H9 (cell line): ENCODE results near the gene ZNF445. TPM values are rescaled to one million over a fixed set of nuclear protein-coding genes. Genes with fewer than 3 reads are reported as not detected.
"Not testable (repeated sequence)": the region's sequence is repeated elsewhere in the genome, so short reads cannot be mapped to it uniquely, and the experiment has no call there.

Experiments
- DNase-seq: peaks from one replicate; pipeline ENCODE4 v3.0.0-alpha.2; 2017
- H2AFZ ChIP-seq: one replicate; pipeline ENCODE4 v1.6.1; 2013; ENCODE audit warnings: mild to moderate bottlenecking, low read length, control low read depth, moderate library complexity
- H2AK5ac ChIP-seq: 2 replicates; pipeline ENCODE4 v1.6.1; 2013; ENCODE audit warnings: low read length, control low read depth, mixed read lengths; ENCODE audit not compliant: insufficient read length
- H2BK120ac ChIP-seq: one replicate; pipeline ENCODE4 v1.6.1; 2013; ENCODE audit warnings: low read depth, mild to moderate bottlenecking, low read length, control low read depth, inconsistent platforms; ENCODE audit not compliant: poor library complexity, severe bottlenecking
- H2BK12ac ChIP-seq: 2 replicates; pipeline ENCODE4 v1.6.1; 2013; ENCODE audit warnings: low read length, control low read depth, mixed read lengths, low read depth; ENCODE audit not compliant: insufficient read length
- H2BK15ac ChIP-seq: 2 replicates; pipeline ENCODE4 v1.6.1; 2013; ENCODE audit warnings: low read depth, low read length, control low read depth
- H2BK20ac ChIP-seq: one replicate; pipeline ENCODE4 v1.6.1; 2013; ENCODE audit warnings: low read depth, mild to moderate bottlenecking, low read length, control low read depth, inconsistent platforms; ENCODE audit not compliant: poor library complexity, severe bottlenecking
- H2BK5ac ChIP-seq: 2 replicates; pipeline ENCODE4 v1.6.1; 2013; ENCODE audit warnings: low read length, control low read depth, mixed read lengths; ENCODE audit not compliant: insufficient read length
- H3K14ac ChIP-seq: 2 replicates; pipeline ENCODE4 v1.6.1; 2013; ENCODE audit warnings: low read length, control low read depth; ENCODE audit not compliant: insufficient read depth
- H3K18ac ChIP-seq: 2 replicates; pipeline ENCODE4 v1.6.1; 2013; ENCODE audit warnings: low read depth, mild to moderate bottlenecking, mixed read lengths, low read length, control low read depth; ENCODE audit not compliant: insufficient read length
- H3K23ac ChIP-seq: 2 replicates; pipeline ENCODE4 v1.6.1; 2013; ENCODE audit warnings: low read length, control low read depth, mixed read lengths, low read depth; ENCODE audit not compliant: insufficient read length
- H3K23me2 ChIP-seq: 2 replicates; pipeline ENCODE4 v1.6.1; 2013; ENCODE audit warnings: low read depth, mild to moderate bottlenecking, mixed read lengths, low read length, control low read depth; ENCODE audit not compliant: insufficient read length, poor library complexity, severe bottlenecking
- H3K27ac ChIP-seq: 2 replicates; pipeline ENCODE4 v1.5.1; 2013; ENCODE audit warnings: low read length, control low read depth, mixed read lengths, low read depth; ENCODE audit not compliant: insufficient read length
- H3K27me3 ChIP-seq: 2 replicates; pipeline ENCODE4 v1.6.1; 2013; ENCODE audit warnings: low read length, control low read depth, inconsistent platforms; ENCODE audit not compliant: insufficient read depth
- H3K4ac ChIP-seq: 2 replicates; pipeline ENCODE4 v1.6.1; 2013; ENCODE audit warnings: low read depth, mild to moderate bottlenecking, control low read depth, inconsistent platforms, low read length, moderate library complexity
- H3K4me1 ChIP-seq: 2 replicates; pipeline ENCODE4 v1.6.1; 2013; ENCODE audit warnings: low read length, control low read depth, inconsistent platforms; ENCODE audit not compliant: insufficient read depth
- H3K4me2 ChIP-seq: 2 replicates; pipeline ENCODE4 v1.6.1; 2013; ENCODE audit warnings: low read length, control low read depth, mixed read lengths; ENCODE audit not compliant: insufficient read length, insufficient read depth
- H3K56ac ChIP-seq: 2 replicates; pipeline ENCODE4 v1.6.1; 2013; ENCODE audit warnings: low read depth, mild to moderate bottlenecking, mixed read lengths, low read length, control low read depth; ENCODE audit not compliant: insufficient read length
- H3K79me1 ChIP-seq: 2 replicates; pipeline ENCODE4 v1.6.1; 2013; ENCODE audit warnings: low read depth, mild to moderate bottlenecking, moderate library complexity, low read length, control low read depth, inconsistent platforms; ENCODE audit not compliant: insufficient read depth, poor library complexity, severe bottlenecking
- H3K79me2 ChIP-seq: 2 replicates; pipeline ENCODE4 v1.6.1; 2013; ENCODE audit warnings: low read length, control low read depth, inconsistent platforms; ENCODE audit not compliant: insufficient read depth
- H3K9ac ChIP-seq: 2 replicates; pipeline ENCODE4 v1.6.1; 2013; ENCODE audit warnings: low read length, control low read depth, mixed read lengths; ENCODE audit not compliant: insufficient read length; ENCODE audit errors: extremely low read depth
- H3K9me3 ChIP-seq: one replicate; pipeline ENCODE4 v1.6.1; 2013; ENCODE audit warnings: low read depth, low read length, inconsistent platforms; ENCODE audit not compliant: control insufficient read depth
- H3T11ph ChIP-seq: one replicate; pipeline ENCODE4 v1.6.1; 2013; ENCODE audit warnings: mild to moderate bottlenecking, low read length, control low read depth, inconsistent platforms
- H4K20me1 ChIP-seq: one replicate; pipeline ENCODE4 v1.6.1; 2013; ENCODE audit not compliant: control insufficient read depth, insufficient read length, insufficient read depth
- H4K5ac ChIP-seq: 2 replicates; pipeline ENCODE4 v1.6.1; 2013; ENCODE audit warnings: low read depth, mild to moderate bottlenecking, mixed read lengths, low read length, control low read depth; ENCODE audit not compliant: insufficient read length
- H4K8ac ChIP-seq: replicated peaks from 2 replicates; pipeline ENCODE4 v1.6.1; 2013; ENCODE audit warnings: low read length, control low read depth, mixed read lengths, low read depth; ENCODE audit not compliant: insufficient read length
- H4K91ac ChIP-seq: 2 replicates; pipeline ENCODE4 v1.6.1; 2013; ENCODE audit warnings: low read depth, mild to moderate bottlenecking, moderate library complexity, mixed read lengths, low read length, control low read depth; ENCODE audit not compliant: insufficient read length
- H3K27ac Mint-ChIP-seq, 3 experiments: 2 replicates in 2 of 3; 3 replicates in 1 of 3; pipeline ENCODE4 v1.8.0; 2020 to 2021; ENCODE audit warnings: mixed read lengths in 3 of 3, mild to moderate bottlenecking in 1 of 3, moderate library complexity in 1 of 3
- H3K27me3 Mint-ChIP-seq: 2 replicates; pipeline ENCODE4 v1.8.0; 2021; ENCODE audit warnings: low read depth, mild to moderate bottlenecking, moderate library complexity, mixed read lengths
- H3K36me3 Mint-ChIP-seq, 3 experiments: 2 replicates in 2 of 3; 3 replicates in 1 of 3; pipeline ENCODE4 v1.8.0; 2020 to 2021; ENCODE audit warnings: low read depth in 3 of 3, mixed read lengths in 3 of 3; ENCODE audit not compliant: insufficient read depth in 1 of 3
- H3K4me1 Mint-ChIP-seq, 2 experiments: 2 replicates each; pipeline ENCODE4 v1.8.0; 2020; ENCODE audit warnings: mixed read lengths in 2 of 2
- H3K4me3 Mint-ChIP-seq, 2 experiments: 2 replicates in 1 of 2; 3 replicates in 1 of 2; pipeline ENCODE4 v1.8.0; 2020 to 2021; ENCODE audit warnings: mild to moderate bottlenecking in 2 of 2, mixed read lengths in 2 of 2, moderate library complexity in 1 of 2
- H3K9me3 Mint-ChIP-seq, 2 experiments: 2 replicates in 1 of 2; 3 replicates in 1 of 2; pipeline ENCODE4 v1.8.0; 2020; ENCODE audit warnings: mild to moderate bottlenecking in 2 of 2, mixed read lengths in 2 of 2, moderate library complexity in 1 of 2
- WGBS: extraction: QIAGEN DNeasy Blood & Tissue Kit; methylation state at CpG from one replicate; pipeline ENCODE4 v1.1.7; 2013; ENCODE audit warnings: missing lambda C conversion rate, low lambda C conversion rate, mixed read lengths; ENCODE audit not compliant: insufficient read length; ENCODE audit errors: extremely low coverage; 5-methylcytosine and 5-hydroxymethylcytosine counted together
- total RNA-seq: library from RNA; stranded (reverse); gene quantifications from 2 replicates; pipeline ENCODE4 v1.2.1, GENCODE V29; 2021
- TF ChIP-seq, protein P1 (sequence below): fragments of 200-600 bp; sonication (generic); conservative IDR thresholded peaks from 3 replicates; pipeline ENCODE4 v1.8.0; 2021; ENCODE audit warnings: antibody characterized with exemption, mild to moderate bottlenecking

Gene ZNF445
- total RNA-seq, 1 experiment from 2014 or later, result 26.0 TPM

DNA sequence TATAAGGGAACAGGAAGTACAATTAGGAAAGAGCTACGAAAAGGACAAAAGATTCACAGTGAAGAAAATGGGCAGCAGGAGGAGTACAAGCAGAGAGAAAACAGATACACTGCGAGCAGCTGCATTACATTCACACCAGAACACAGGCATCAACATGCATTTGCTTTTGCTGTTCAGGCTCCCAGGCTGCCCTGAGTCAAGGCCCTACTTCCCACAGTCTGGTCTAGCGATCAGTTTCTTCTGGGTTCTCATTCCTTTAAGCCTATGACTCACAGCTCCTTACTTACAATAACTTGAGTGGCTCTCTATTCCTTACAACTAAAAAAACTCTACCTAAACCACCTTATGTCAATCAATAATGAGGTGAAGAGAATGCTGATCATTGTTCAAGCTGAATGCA is 24.5 kb upstream of the ZNF445 start:
- Histone ChIP-seq H4K20me1 (no peaks in the 10 kb centered on the region), H3K18ac (no peak overlapping the region), H2AFZ (no peak overlapping the region), H3K79me1 (peaks cover 7% of the 10 kb centered on the region), H3K23me2 (no peaks in the 10 kb centered on the region), H3K27me3 (no peaks in the 10 kb centered on the region), H3K9ac (no peak overlapping the region), H4K8ac (no peak overlapping the region), H3K4me2 (no peak overlapping the region), H2BK12ac (no peak overlapping the region), H3K23ac (no peak overlapping the region), H3K4ac (no peak overlapping the region), H3K79me2 (no peaks in the 10 kb centered on the region; the same call in 1 of the 2 replicates), H2BK15ac (no peak overlapping the region), H4K91ac (no peak overlapping the region), H2BK120ac (no peak overlapping the region), H2BK5ac (no peak overlapping the region), H2BK20ac (no peak overlapping the region), H3K14ac (no peak overlapping the region), H4K5ac (no peak overlapping the region), H3K9me3 (peaks cover 28% of the 10 kb centered on the region), H3T11ph (no peak overlapping the region), H3K27ac (no peak overlapping the region), H3K56ac (no peak overlapping the region), H3K4me1 (no peaks in the 10 kb centered on the region), H2AK5ac (no peak overlapping the region)
- Mint-ChIP-seq H3K27me3 (no peaks in the 10 kb centered on the region), H3K9me3 (peaks cover 54 to 68% of the 10 kb centered on the region in 2 experiments), H3K36me3 (peaks cover 59 to 79% (median 78%) of the 10 kb centered on the region in 3 experiments), H3K27ac (no peak overlapping the region), H3K4me3 (no peak overlapping the region; a peak in 1 of 5 replicates), H3K4me1 (peaks cover 4% of the 10 kb centered on the region in 2 experiments)
- WGBS, result no CpG with 5 or more reads among the region's 3 CpGs
- TF ChIP-seq, protein P1, sequence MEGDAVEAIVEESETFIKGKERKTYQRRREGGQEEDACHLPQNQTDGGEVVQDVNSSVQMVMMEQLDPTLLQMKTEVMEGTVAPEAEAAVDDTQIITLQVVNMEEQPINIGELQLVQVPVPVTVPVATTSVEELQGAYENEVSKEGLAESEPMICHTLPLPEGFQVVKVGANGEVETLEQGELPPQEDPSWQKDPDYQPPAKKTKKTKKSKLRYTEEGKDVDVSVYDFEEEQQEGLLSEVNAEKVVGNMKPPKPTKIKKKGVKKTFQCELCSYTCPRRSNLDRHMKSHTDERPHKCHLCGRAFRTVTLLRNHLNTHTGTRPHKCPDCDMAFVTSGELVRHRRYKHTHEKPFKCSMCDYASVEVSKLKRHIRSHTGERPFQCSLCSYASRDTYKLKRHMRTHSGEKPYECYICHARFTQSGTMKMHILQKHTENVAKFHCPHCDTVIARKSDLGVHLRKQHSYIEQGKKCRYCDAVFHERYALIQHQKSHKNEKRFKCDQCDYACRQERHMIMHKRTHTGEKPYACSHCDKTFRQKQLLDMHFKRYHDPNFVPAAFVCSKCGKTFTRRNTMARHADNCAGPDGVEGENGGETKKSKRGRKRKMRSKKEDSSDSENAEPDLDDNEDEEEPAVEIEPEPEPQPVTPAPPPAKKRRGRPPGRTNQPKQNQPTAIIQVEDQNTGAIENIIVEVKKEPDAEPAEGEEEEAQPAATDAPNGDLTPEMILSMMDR, result no peak
- DNase-seq, result no peak

DNA sequence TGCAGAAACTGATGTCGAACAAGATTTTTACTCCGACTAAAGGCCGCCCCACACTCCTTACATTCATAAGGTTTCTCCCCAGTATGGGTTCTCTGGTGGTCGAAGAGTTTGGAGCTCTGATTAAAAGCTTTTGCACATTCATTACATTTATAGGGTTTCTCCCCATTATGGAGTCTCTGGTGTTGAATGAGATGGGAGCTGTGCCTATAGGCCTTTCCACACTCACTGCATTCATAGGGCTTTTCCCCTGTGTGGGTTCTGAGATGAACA is 22.4 kb upstream of the ZNF445 start:
- not testable (repeated sequence) for H4K5ac ChIP-seq, H3K23ac ChIP-seq, H3K4me1 ChIP-seq, H4K91ac ChIP-seq, H3K27ac Mint-ChIP-seq, H3K56ac ChIP-seq, H3K4ac ChIP-seq, H2BK15ac ChIP-seq, H3K27me3 Mint-ChIP-seq, H2BK5ac ChIP-seq, H3K18ac ChIP-seq, DNase-seq, H3K4me1 Mint-ChIP-seq, H3K14ac ChIP-seq, H3K4me2 ChIP-seq, H2AFZ ChIP-seq, H3K79me1 ChIP-seq, H3K79me2 ChIP-seq, H2BK120ac ChIP-seq, H3T11ph ChIP-seq, H3K27me3 ChIP-seq, H2BK12ac ChIP-seq, H3K9ac ChIP-seq, H2AK5ac ChIP-seq, H4K20me1 ChIP-seq, H2BK20ac ChIP-seq, H4K8ac ChIP-seq, H3K27ac ChIP-seq, H3K23me2 ChIP-seq, H3K4me3 Mint-ChIP-seq
- peaks cover 63 to 73% (median 71%) of the 10 kb centered on the region in 3 experiments for H3K36me3 Mint-ChIP-seq
- WGBS, result no CpG with 5 or more reads among the region's 4 CpGs
- peaks cover 53 to 62% of the 10 kb centered on the region in 2 experiments for H3K9me3 Mint-ChIP-seq
- peaks cover 28% of the 10 kb centered on the region for H3K9me3 ChIP-seq
